Endodermal cell (in vitro differentiated cells): ENCODE results near the gene CSNK1D. TPM values are rescaled to one million over a fixed set of nuclear protein-coding genes. Genes with fewer than 3 reads are reported as not detected.

Source experiments
- DNase-seq: peaks from one replicate; pipeline ENCODE4 v3.0.0-alpha.2; 2017
- H3K27ac ChIP-seq: 2 replicates; pipeline ENCODE4 v1.5.1; 2013; ENCODE audit warnings: mild to moderate bottlenecking, low read depth, low read length, moderate library complexity
- H3K27me3 ChIP-seq: 2 replicates; pipeline ENCODE4 v1.6.1; 2013; ENCODE audit warnings: mild to moderate bottlenecking, low read length, moderate library complexity; ENCODE audit not compliant: insufficient read depth, control insufficient read depth, poor library complexity, severe bottlenecking
- H3K36me3 ChIP-seq: 2 replicates; pipeline ENCODE4 v1.7.0; 2013; ENCODE audit warnings: mild to moderate bottlenecking, low read length, moderate library complexity; ENCODE audit not compliant: control insufficient read depth, insufficient read depth
- H3K4me1 ChIP-seq: one replicate; pipeline ENCODE4 v1.7.0; 2013; ENCODE audit warnings: low read length; ENCODE audit not compliant: control insufficient read depth, insufficient read depth
- H3K4me3 ChIP-seq: 2 replicates; pipeline ENCODE4 v1.5.1; 2013; ENCODE audit warnings: mild to moderate bottlenecking, low read length, moderate library complexity
- H3K9ac ChIP-seq: 2 replicates; pipeline ENCODE4 v1.6.1; 2013; ENCODE audit warnings: mild to moderate bottlenecking, low read length, moderate library complexity; ENCODE audit not compliant: poor library complexity, severe bottlenecking; ENCODE audit errors: extremely low read depth
- H3K9me3 ChIP-seq: 2 replicates; pipeline ENCODE4 v1.6.1; 2013; ENCODE audit warnings: mild to moderate bottlenecking, low read length, moderate library complexity; ENCODE audit not compliant: control insufficient read depth
- H3K27ac Mint-ChIP-seq: 2 replicates; pipeline ENCODE4 v1.8.0; 2020; ENCODE audit warnings: mixed read lengths
- H3K27me3 Mint-ChIP-seq: 2 replicates; pipeline ENCODE4 v1.8.0; 2021; ENCODE audit warnings: mild to moderate bottlenecking, mixed read lengths; ENCODE audit not compliant: insufficient read depth
- H3K36me3 Mint-ChIP-seq: 2 replicates; pipeline ENCODE4 v1.8.0; 2020; ENCODE audit warnings: low read depth, mixed read lengths
- H3K4me1 Mint-ChIP-seq: 2 replicates; pipeline ENCODE4 v1.8.0; 2020; ENCODE audit warnings: mixed read lengths
- H3K4me3 Mint-ChIP-seq: 2 replicates; pipeline ENCODE4 v1.8.0; 2020; ENCODE audit warnings: mild to moderate bottlenecking, moderate library complexity, mixed read lengths
- H3K9me3 Mint-ChIP-seq: 2 replicates; pipeline ENCODE4 v1.8.0; 2020; ENCODE audit warnings: mild to moderate bottlenecking, mixed read lengths
- CTCF ChIP-seq: fragments of 200-600 bp; sonication (generic); conservative IDR thresholded peaks from 2 replicates; pipeline ENCODE4 v1.5.0; 2021; ENCODE audit warnings: antibody characterized with exemption, mild to moderate bottlenecking
- WGBS, 2 experiments: methylation state at CpG; one replicate each; pipeline versions ENCODE4 v1.1.5 to v1.1.7; 2013; ENCODE audit warnings: missing lambda C conversion rate in 2 of 2, mixed read lengths in 1 of 2; ENCODE audit not compliant: insufficient coverage in 1 of 2, insufficient read length in 1 of 2; 5-methylcytosine and 5-hydroxymethylcytosine counted together
- total RNA-seq, 2 donors: library from RNA; stranded (reverse); fragmentation: NEBNext Ultra II Directional in 1 of 2; extraction: Animal tissue kit (Norgen Biotek cat#: 25700) in 1 of 2; gene quantifications; 2 replicates in 1 of 2; 3 replicates in 1 of 2; pipeline ENCODE4 v1.2.1, GENCODE V29; 2021

Gene CSNK1D
- total RNA-seq, 2 donors from 2014 or later: 104 to 143 TPM

GRCh38 chr17:82222816-82223215, 50.7 kb downstream of the CSNK1D start:
- DNase-seq: peak; percentile 35
- Mint-ChIP-seq H3K27me3 (peaks cover 30% of the 10 kb centered on the region), H3K27ac (no peak overlapping the region), H3K4me3 (no peak overlapping the region), H3K4me1 (no peaks in the 10 kb centered on the region), H3K9me3 (peaks cover 3% of the 10 kb centered on the region), H3K36me3 (no peaks in the 10 kb centered on the region)
- H3K36me3 ChIP-seq: no peaks in the 10 kb centered on the region
- no peak for TF ChIP-seq CTCF
- H3K4me1 ChIP-seq: no peaks in the 10 kb centered on the region
- no peak overlapping the region for H3K4me3 ChIP-seq
- H3K9me3 ChIP-seq: no peaks in the 10 kb centered on the region
- H3K27ac ChIP-seq: no peak overlapping the region
- no peak overlapping the region for H3K9ac ChIP-seq
- H3K27me3 ChIP-seq: peaks cover 4% of the 10 kb centered on the region
- 87 to 100% methylated on average over 3 to 6 of the region's 10 CpGs for WGBS, 2 experiments

GRCh38 chr17:82221341-82221902, 52.1 kb downstream of the CSNK1D start:
- Histone ChIP-seq H3K9me3 (no peaks in the 10 kb centered on the region), H3K27ac (no peak overlapping the region), H3K27me3 (no peaks in the 10 kb centered on the region), H3K4me3 (no peak overlapping the region), H3K36me3 (no peaks in the 10 kb centered on the region), H3K9ac (no peak overlapping the region), H3K4me1 (no peaks in the 10 kb centered on the region)
- peak; percentile 55 for DNase-seq
- H3K9me3 Mint-ChIP-seq: peaks cover 3% of the 10 kb centered on the region
- no peaks in the 10 kb centered on the region for H3K4me1 Mint-ChIP-seq
- H3K4me3 Mint-ChIP-seq: no peak overlapping the region
- H3K27me3 Mint-ChIP-seq: peaks cover 24% of the 10 kb centered on the region
- no peak overlapping the region for H3K27ac Mint-ChIP-seq
- no peak for TF ChIP-seq CTCF
- 63 to 88% methylated on average over 4 to 10 of the region's 10 CpGs for WGBS, 2 experiments
- H3K36me3 Mint-ChIP-seq: no peaks in the 10 kb centered on the region

GRCh38 chr17:82219753-82220709, 53.5 kb downstream of the CSNK1D start:
- 85 to 93% methylated on average over 4 to 11 of the region's 11 CpGs for WGBS, 2 experiments
- H3K4me3 Mint-ChIP-seq: no peak overlapping the region

More at GRCh38 chr17:82219753-82220709, 53.5 kb downstream of the CSNK1D start:
- Histone ChIP-seq H3K9ac (no peak overlapping the region), H3K9me3 (no peaks in the 10 kb centered on the region), H3K27ac (no peak overlapping the region), H3K27me3 (no peaks in the 10 kb centered on the region), H3K36me3 (no peaks in the 10 kb centered on the region), H3K4me1 (no peaks in the 10 kb centered on the region), H3K4me3 (no peak overlapping the region)
- no peak for TF ChIP-seq CTCF
- peak; percentile 40 for DNase-seq
- H3K9me3 Mint-ChIP-seq: peaks cover 3% of the 10 kb centered on the region
- no peaks in the 10 kb centered on the region for H3K36me3 Mint-ChIP-seq
- H3K27ac Mint-ChIP-seq: no peak overlapping the region
- H3K4me1 Mint-ChIP-seq: no peaks in the 10 kb centered on the region
- peaks cover 25% of the 10 kb centered on the region for H3K27me3 Mint-ChIP-seq
